ENCODE measurements around the gene ADPRHL1. TPM values are rescaled to one million over a fixed set of nuclear protein-coding genes. Genes with fewer than 3 reads are reported as not detected.

The ADPRHL1 gene
- total RNA-seq, 1 experiment from 2014 or later, result 2.7 TPM

- Histone ChIP-seq H4K91ac (ENCODE audit: insufficient read length, low read depth, low read length) (no peak overlapping the region), H3K23ac (ENCODE audit: insufficient read length, low read depth, low read length) (no peak overlapping the region), H2BK20ac (ENCODE audit: low read depth, low read length, poor library complexity, severe bottlenecking) (no peak overlapping the region), H3K18ac (ENCODE audit: insufficient read length, low read depth, low read length) (no peak overlapping the region), H3K56ac (ENCODE audit: insufficient read length, low read depth, low read length) (no peak overlapping the region), H3T11ph (ENCODE audit: low read length) (no peak overlapping the region), H2BK5ac (ENCODE audit: insufficient read length, low read length) (no peak overlapping the region), H3K4ac (ENCODE audit: low read depth, low read length) (no peak overlapping the region), H4K8ac (replicated peaks; ENCODE audit: insufficient read length, low read depth, low read length) (no peak overlapping the region), H3K79me2 (ENCODE audit: insufficient read depth, low read length) (no peaks in the 10 kb centered on the region), H3K79me1 (ENCODE audit: insufficient read depth, low read depth, low read length, poor library complexity, severe bottlenecking) (no peaks in the 10 kb centered on the region), H3K4me1 (ENCODE audit: insufficient read depth, low read length) (no peaks in the 10 kb centered on the region), H2BK12ac (ENCODE audit: insufficient read length, low read depth, low read length) (no peak overlapping the region), H4K5ac (ENCODE audit: insufficient read length, low read depth, low read length) (no peak overlapping the region), H3K14ac (ENCODE audit: insufficient read depth, low read length) (no peak overlapping the region), H3K4me2 (ENCODE audit: insufficient read depth, insufficient read length, low read length) (no peak overlapping the region), H2AFZ (ENCODE audit: low read length) (no peak overlapping the region), H4K20me1 (ENCODE audit: control insufficient read depth, insufficient read depth, insufficient read length) (no peaks in the 10 kb centered on the region), H3K9ac (ENCODE audit: extremely low read depth, insufficient read length, low read length) (no peak overlapping the region), H3K23me2 (ENCODE audit: insufficient read length, low read depth, low read length, poor library complexity, severe bottlenecking) (no peaks in the 10 kb centered on the region), H2AK5ac (ENCODE audit: insufficient read length, low read length) (no peak overlapping the region), H3K27ac (ENCODE audit: insufficient read length, low read depth, low read length) (no peak overlapping the region), H2BK120ac (ENCODE audit: low read depth, low read length, poor library complexity, severe bottlenecking) (no peak overlapping the region), H3K9me3 (ENCODE audit: control insufficient read depth, low read depth, low read length) (no peaks in the 10 kb centered on the region), H3K27me3 (ENCODE audit: insufficient read depth, low read length) (no peaks in the 10 kb centered on the region), H2BK15ac (ENCODE audit: low read depth, low read length) (no peak overlapping the region)
- no peaks in the 10 kb centered on the region; the same call in 1 of the 2 replicates for H3K27me3 Mint-ChIP-seq (ENCODE audit: low read depth)
- H3K36me3 Mint-ChIP-seq (ENCODE audit: insufficient read depth in 1 of 3, low read depth in 3 of 3), result peaks cover 9 to 17% (median 11%) of the 10 kb centered on the region in 3 experiments; a peak in 6 of 7 replicates
- H3K4me3 Mint-ChIP-seq, result no peak overlapping the region
- WGBS (ENCODE audit: extremely low coverage, insufficient read length, low lambda C conversion rate), result no CpG with 5 or more reads among the region's 6 CpGs
- H3K4me1 Mint-ChIP-seq, result peaks cover 2 to 10% of the 10 kb centered on the region in 2 experiments; a peak in 3 of 4 replicates
- no peak for DNase-seq
- H3K9me3 Mint-ChIP-seq, result peaks cover 0 to 4% of the 10 kb centered on the region in 2 experiments; a peak in 1 of 5 replicates
- H3K27ac Mint-ChIP-seq, result peak overlapping the region in 1 of 3 experiments; percentile 10; a peak in 1 of 7 replicates
- TF ChIP-seq CTCF (conservative IDR thresholded peaks at IDR 0.05), result no peak
These were observed 5.7 kb downstream of the ADPRHL1 start for GRCh38 chr13:113447596-113447995.
